H1 (cell line): Measurements from ENCODE around the gene IL16. TPM values are rescaled to one million over a fixed set of nuclear protein-coding genes. Genes with fewer than 3 reads are reported as not detected.

Experiments
- CTCF ChIA-PET: fragments of 300-600 bp; sonication (Branson Sonifier 250); formaldehyde crosslinking; loops from one replicate; lab custom pipeline; 2021; ENCODE audit not compliant: partially characterized antibody; lab: Charles Lee
- POLR2A ChIA-PET: fragments of 300-600 bp; sonication (Branson Sonifier 250); formaldehyde crosslinking; loops from one replicate; lab custom pipeline; 2021; ENCODE audit warnings: inconsistent platforms; ENCODE audit not compliant: partially characterized antibody; lab: Charles Lee
- DNase-seq, 2 experiments: peaks; one replicate each; pipeline versions ENCODE4 v3.0.0 to v3.0.0-alpha.2; 2010 to 2022; ENCODE audit warnings: low spot score in 2 of 2, low read depth in 1 of 2, mixed read lengths in 1 of 2
- FAIRE-seq: peaks from 2 replicates; lab custom pipeline; 2011; peaks lifted over from hg19 to GRCh38; lab: Jason Lieb, UNC
- H2AFZ ChIP-seq: 2 replicates; pipeline ENCODE4 v1.8.1; 2012; ENCODE audit warnings: low read length, inconsistent platforms
- H2AK5ac ChIP-seq: 2 replicates; pipeline ENCODE4 v1.6.1; 2013; ENCODE audit warnings: low read depth, low read length
- H2BK120ac ChIP-seq: replicated peaks from 2 replicates; pipeline ENCODE3; 2013; ENCODE audit warnings: low read depth, low read length, inconsistent platforms
- H2BK12ac ChIP-seq: 2 replicates; pipeline ENCODE4 v1.6.1; 2013; ENCODE audit warnings: low read depth, low read length
- H2BK15ac ChIP-seq: 2 replicates; pipeline ENCODE4 v1.6.1; 2013; ENCODE audit warnings: low read length
- H2BK20ac ChIP-seq: 2 replicates; pipeline ENCODE4 v1.6.1; 2013; ENCODE audit warnings: low read length
- H2BK5ac ChIP-seq: 2 replicates; pipeline ENCODE4 v1.6.1; 2013; ENCODE audit warnings: low read depth, low read length
- H3K14ac ChIP-seq: 2 replicates; pipeline ENCODE4 v1.6.1; 2013; ENCODE audit warnings: inconsistent platforms; ENCODE audit not compliant: insufficient read length
- H3K18ac ChIP-seq: 2 replicates; pipeline ENCODE4 v1.6.1; 2013; ENCODE audit warnings: low read length; ENCODE audit errors: extremely low read depth
- H3K23ac ChIP-seq: 2 replicates; pipeline ENCODE4 v1.6.1; 2013; ENCODE audit warnings: inconsistent platforms; ENCODE audit not compliant: insufficient read length
- H3K23me2 ChIP-seq: 2 replicates; pipeline ENCODE4 v1.6.1; 2013; ENCODE audit warnings: low read depth, low read length
- H3K27ac ChIP-seq: 2 replicates; pipeline ENCODE4 v1.6.1; 2011; ENCODE audit warnings: low read depth, low read length, inconsistent platforms
- H3K27me3 ChIP-seq, 4 experiments: replicated peaks in 1 of 4; 1 replicate in 1 of 4; 2 replicates in 3 of 4; pipeline versions ENCODE4 v1.6.1 to v1.8.1; 2011 to 2013; ENCODE audit warnings: low read length in 3 of 4, mild to moderate bottlenecking in 3 of 4, inconsistent platforms in 2 of 4, mixed read lengths in 2 of 4, moderate library complexity in 1 of 4; ENCODE audit not compliant: control insufficient read depth in 3 of 4, insufficient read depth in 3 of 4; ENCODE audit errors: extremely low read depth in 1 of 4
- H3K36me3 ChIP-seq, 4 experiments: 2 replicates each; pipeline versions ENCODE4 v1.6.1 to v1.8.1; 2011 to 2013; ENCODE audit warnings: mild to moderate bottlenecking in 4 of 4, low read length in 3 of 4, moderate library complexity in 2 of 4, control low read depth in 1 of 4, inconsistent platforms in 1 of 4; ENCODE audit not compliant: insufficient read depth in 4 of 4, control insufficient read depth in 2 of 4
- H3K4ac ChIP-seq: replicated peaks from 2 replicates; pipeline ENCODE3; 2013; ENCODE audit warnings: low read length, low read depth, mixed read lengths, inconsistent platforms; ENCODE audit not compliant: insufficient read length
- H3K4me1 ChIP-seq, 4 experiments: replicated peaks in 1 of 4; 1 replicate in 1 of 4; 2 replicates in 3 of 4; pipeline versions ENCODE4 v1.6.1 to v1.8.1; 2011 to 2013; ENCODE audit warnings: low read length in 3 of 4, inconsistent platforms in 2 of 4, mixed read lengths in 1 of 4; ENCODE audit not compliant: insufficient read depth in 4 of 4, control insufficient read depth in 3 of 4
- H3K4me2 ChIP-seq, 2 experiments: 2 replicates each; pipeline versions ENCODE4 v1.6.1 to v1.8.1; 2011 to 2013; ENCODE audit warnings: low read depth in 2 of 2, low read length in 2 of 2, control low read depth in 1 of 2, inconsistent platforms in 1 of 2, mild to moderate bottlenecking in 1 of 2; ENCODE audit not compliant: insufficient read depth in 1 of 2
- H3K4me3 ChIP-seq, 4 experiments: fragments of 200-600, 300-600 bp in 1 of 4; sonication (generic), shearing (Covaris generic), sonication (Bioruptor Twin) in 1 of 4; 2 replicates each; pipeline versions ENCODE4 v1.5.1 to v1.8.1; 2011 to 2016; ENCODE audit warnings: low read length in 4 of 4, low read depth in 3 of 4, control low read depth in 2 of 4, inconsistent platforms in 2 of 4, mild to moderate bottlenecking in 2 of 4, mixed read lengths in 1 of 4, moderate library complexity in 1 of 4; ENCODE audit not compliant: insufficient read depth in 2 of 4; ENCODE audit errors: extremely low read depth in 1 of 4
- H3K56ac ChIP-seq: replicated peaks from 2 replicates; pipeline ENCODE3; 2013; ENCODE audit warnings: low read depth, mild to moderate bottlenecking, mixed read lengths, low read length, inconsistent platforms; ENCODE audit not compliant: insufficient read length
- H3K79me1 ChIP-seq: 2 replicates; pipeline ENCODE4 v1.6.1; 2013; ENCODE audit warnings: low read depth, low read length, control low read depth
- H3K79me2 ChIP-seq, 2 experiments: 2 replicates each; pipeline versions ENCODE4 v1.6.1 to v1.8.1; 2012 to 2013; ENCODE audit warnings: low read length in 2 of 2, mild to moderate bottlenecking in 2 of 2, inconsistent platforms in 1 of 2; ENCODE audit not compliant: insufficient read depth in 2 of 2, control insufficient read depth in 1 of 2
- H3K9ac ChIP-seq, 4 experiments: replicated peaks in 1 of 4; 1 replicate in 1 of 4; 2 replicates in 3 of 4; pipeline versions ENCODE4 v1.6.1 to v1.8.1; 2011 to 2013; ENCODE audit warnings: low read depth in 3 of 4, low read length in 3 of 4, control low read depth in 2 of 4, mild to moderate bottlenecking in 2 of 4, moderate library complexity in 2 of 4, inconsistent platforms in 1 of 4; ENCODE audit errors: extremely low read depth in 1 of 4
- H3K9me3 ChIP-seq, 2 experiments: 2 replicates each; pipeline versions ENCODE4 v1.6.1 to v1.8.1; 2012 to 2013; ENCODE audit warnings: mild to moderate bottlenecking in 2 of 2, moderate library complexity in 2 of 2, control low read depth in 1 of 2, inconsistent platforms in 1 of 2, low read depth in 1 of 2, low read length in 1 of 2, mixed read lengths in 1 of 2; ENCODE audit not compliant: insufficient read depth in 2 of 2
- H4K20me1 ChIP-seq, 2 experiments: replicated peaks in 1 of 2; 2 replicates each; pipeline versions ENCODE3 to v1.8.1; 2011 to 2013; ENCODE audit warnings: inconsistent platforms in 2 of 2, low read length in 2 of 2, mild to moderate bottlenecking in 1 of 2; ENCODE audit not compliant: insufficient read depth in 2 of 2, control insufficient read depth in 1 of 2
- H4K5ac ChIP-seq: 2 replicates; pipeline ENCODE4 v1.6.1; 2013; ENCODE audit warnings: low read length, low read depth, mixed read lengths, inconsistent platforms; ENCODE audit not compliant: insufficient read length
- H4K8ac ChIP-seq: 2 replicates; pipeline ENCODE4 v1.8.0; 2013; ENCODE audit warnings: mild to moderate bottlenecking, moderate library complexity, low read length, inconsistent platforms; ENCODE audit not compliant: insufficient read depth; ENCODE audit errors: extremely low read depth
- H4K91ac ChIP-seq: replicated peaks from 2 replicates; pipeline ENCODE3; 2013; ENCODE audit warnings: low read length, mixed read lengths, inconsistent platforms; ENCODE audit not compliant: insufficient read length
- CBX8 ChIP-seq: fragments of 300-800, 300-1000 bp; sonication (generic); IDR thresholded peaks from 2 replicates; pipeline ENCODE4 v1.7.1; 2016; ENCODE audit warnings: low read depth, low read length, borderline replicate concordance
- FOSL1 ChIP-seq: IDR thresholded peaks from 2 replicates; pipeline ENCODE4 v1.6.1; 2011; ENCODE audit warnings: mild to moderate bottlenecking, low read depth, low read length, moderate library complexity; ENCODE audit not compliant: insufficient read depth
- JUN ChIP-seq: IDR thresholded peaks from 2 replicates; pipeline ENCODE4 v1.6.1; 2011; ENCODE audit warnings: low read depth, mild to moderate bottlenecking, improper control_type of control experiment, low read length
- JUND ChIP-seq: IDR thresholded peaks from 2 replicates; pipeline ENCODE4 v1.6.1; 2011; ENCODE audit warnings: mild to moderate bottlenecking, improper control_type of control experiment, low read length
- KDM1A ChIP-seq: fragments of 200-600, 300-600 bp; sonication (generic); IDR thresholded peaks from 2 replicates; pipeline ENCODE4 v1.7.1; 2016; ENCODE audit warnings: mild to moderate bottlenecking, low read length, borderline replicate concordance
- NRF1 ChIP-seq: IDR thresholded peaks from 2 replicates; pipeline ENCODE4 v1.6.1; 2011; ENCODE audit warnings: mild to moderate bottlenecking, low read depth, low read length, improper control_type of control experiment
- POLR2AphosphoS5 ChIP-seq: IDR thresholded peaks from 2 replicates; pipeline ENCODE4 v1.6.1; 2011; ENCODE audit warnings: low read depth, low read length
- POU5F1 ChIP-seq: IDR thresholded peaks from 2 replicates; pipeline ENCODE4 v1.6.1; 2011; ENCODE audit warnings: low read depth, mild to moderate bottlenecking, low read length, moderate library complexity
- WGBS, 2 experiments: shearing (Covaris generic) in 1 of 2; methylation state at CpG; one replicate each; pipeline versions ENCODE4 v1.1.6 to v1.1.7; 2013 to 2015; ENCODE audit warnings: low lambda C conversion rate in 2 of 2, mixed read lengths in 2 of 2, inconsistent platforms in 1 of 2, low coverage in 1 of 2, missing lambda C conversion rate in 1 of 2; ENCODE audit not compliant: insufficient replicate concordance in 2 of 2, insufficient coverage in 1 of 2, insufficient read length in 1 of 2; ENCODE audit errors: extremely low coverage in 1 of 2, missing lambda C conversion rate in 1 of 2; 5-methylcytosine and 5-hydroxymethylcytosine counted together
- polyA plus RNA-seq, 7 experiments: library from polyadenylated mRNA; depleted of rRNA in 3 of 7; stranded (reverse) in 5 of 7; unstranded in 2 of 7; fragments of >200 nt in 5 of 7; fragments of 200-250 nt in 2 of 7; gene quantifications; 1 replicate in 5 of 7; 2 replicates in 1 of 7; 4 replicates in 1 of 7; pipeline versions ENCODE4 v1.2.1 to v1.2.3, GENCODE V29; 2011 to 2013; ENCODE audit warnings: missing spikeins in 2 of 7, mixed read lengths in 2 of 7
- total RNA-seq: library from RNA; stranded (reverse); fragmentation: NEBNext Ultra II Directional; extraction: Animal tissue kit (Norgen Biotek cat#: 25700); gene quantifications from 2 replicates; pipeline ENCODE4 v1.2.1, GENCODE V29; 2021

Gene IL16
- total and polyA plus RNA-seq, 2 of the 8 experiments (the other 6 are each of a cell fraction or from before 2014, with no cell fraction given) = 0.03 to 0.09 TPM

DNA sequence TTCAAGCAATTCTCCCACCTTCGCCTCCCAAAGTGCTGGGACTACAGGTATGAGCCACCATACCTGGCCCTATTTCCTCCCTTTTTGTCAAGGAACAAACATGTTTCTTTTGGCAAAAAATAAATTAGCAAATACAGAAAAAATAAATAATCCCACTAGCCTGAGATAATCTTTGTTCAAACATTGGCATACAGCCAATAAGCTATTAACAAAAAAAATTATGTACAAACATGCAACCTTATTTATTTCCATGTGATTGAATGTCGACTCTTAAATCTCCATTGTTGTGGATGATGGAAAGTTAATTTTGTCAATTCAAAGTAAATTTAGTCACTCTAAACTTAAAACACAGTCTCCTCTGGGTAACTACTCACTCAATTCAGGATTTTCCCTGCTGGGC lies 18.3 kb upstream of the IL16 start:
- no peak overlapping the region for H3K4me3 ChIP-seq
- H2BK5ac ChIP-seq = no peak overlapping the region
- no peak overlapping the region for H3K18ac ChIP-seq
- no peak overlapping the region for H3K14ac ChIP-seq
- no peak overlapping the region for H4K91ac ChIP-seq
- 100% methylated on average over 2 of the region's 2 CpGs; no CpG with 5 or more reads in 1 of the 2 experiments for WGBS, 2 experiments
- no peak overlapping the region for H4K8ac ChIP-seq
- H2AFZ ChIP-seq = no peak overlapping the region
- TF ChIP-seq POLR2AphosphoS5 (no peak), JUN (no peak), CBX8 (no peak), KDM1A (no peak), FOSL1 (no peak), POU5F1 (no peak), JUND (no peak), NRF1 (no peak)
- DNase-seq (no peak), FAIRE-seq (no peak)
- no peak overlapping the region for H2BK20ac ChIP-seq
- H3K4me2 ChIP-seq = no peak overlapping the region
- H3K23me2 ChIP-seq = no peaks in the 10 kb centered on the region
- no peak overlapping the region for H2BK12ac ChIP-seq
- H4K20me1 ChIP-seq = peaks cover 0 to 3% of the 10 kb centered on the region in 2 experiments
- no peaks in the 10 kb centered on the region for H3K79me2 ChIP-seq
- H3K27me3 ChIP-seq = no peaks in the 10 kb centered on the region; a peak in 1 of 7 replicates
- ChIA-PET POLR2A (interaction anchor here (1.4 kb wide), 1 partner anchor 9 kb away, joined by 3 read pairs; no protein-coding TSS in a partner anchor), CTCF (interaction anchor here (0.9 to 5.6 kb wide), 6 partner anchors 9 to 87 kb away, joined by 3 to 35 read pairs (median 3); no protein-coding TSS in a partner anchor)
- peaks cover 0 to 7% (median 0%) of the 10 kb centered on the region in 4 experiments; a peak in 1 of 7 replicates for H3K4me1 ChIP-seq
- H2BK120ac ChIP-seq = no peak overlapping the region
- no peak overlapping the region for H3K27ac ChIP-seq
- no peak overlapping the region for H3K4ac ChIP-seq
- H3K23ac ChIP-seq = no peak overlapping the region
- no peak overlapping the region for H3K9ac ChIP-seq
- no peak overlapping the region for H2AK5ac ChIP-seq
- no peaks in the 10 kb centered on the region for H3K36me3 ChIP-seq
- H3K79me1 ChIP-seq = no peaks in the 10 kb centered on the region
- no peak overlapping the region for H3K56ac ChIP-seq
- no peak overlapping the region for H2BK15ac ChIP-seq
- no peak overlapping the region for H4K5ac ChIP-seq
- no peaks in the 10 kb centered on the region for H3K9me3 ChIP-seq
